Measurements from ENCODE around the gene KIF3B. TPM values are rescaled to one million over a fixed set of nuclear protein-coding genes. Genes with fewer than 3 reads are reported as not detected.
"Not testable (repeated sequence)": the region's sequence is repeated elsewhere in the genome, so short reads cannot be mapped to it uniquely, and the experiment has no call there.

Gene KIF3B
- total RNA-seq, 1 donor from 2014 or later, result 19.0 TPM

DNA sequence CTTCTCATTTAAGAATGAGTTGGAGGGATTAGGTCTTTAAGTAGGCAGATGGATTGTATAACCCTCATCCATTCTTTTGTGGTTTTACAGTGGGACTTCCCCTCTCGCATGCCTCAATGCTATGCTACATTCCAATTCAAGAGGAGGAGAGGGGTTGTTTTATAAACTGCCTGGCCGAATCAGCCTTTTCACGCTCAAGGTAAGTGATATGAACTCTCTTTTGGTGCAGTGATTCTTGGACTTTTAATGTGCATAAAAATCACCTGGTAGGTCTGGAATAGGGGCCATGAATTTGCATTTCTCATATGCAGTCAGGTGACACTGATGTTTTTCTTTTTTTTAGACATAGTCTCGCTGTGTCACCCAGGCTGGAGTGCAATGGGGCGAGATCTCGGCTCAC, 91.5 kb downstream of the KIF3B start:
- no peak for TF ChIP-seq CTCF (conservative IDR thresholded peaks at IDR 0.05; ENCODE audit: low read depth, low read length)
- H3K4me3 ChIP-seq (ENCODE audit: low read depth, low read length), result no peak overlapping the region
- DNase-seq (ENCODE audit: low read depth), result no peak

- no peak overlapping the region for H3K4me3 ChIP-seq (ENCODE audit: low read depth, low read length)
- no peak for TF ChIP-seq CTCF (conservative IDR thresholded peaks at IDR 0.05; ENCODE audit: low read depth, low read length)
- DNase-seq (ENCODE audit: low read depth), result no peak
Measured at GRCh38 chr20:32370897-32371296, 93.4 kb downstream of the KIF3B start.

DNA sequence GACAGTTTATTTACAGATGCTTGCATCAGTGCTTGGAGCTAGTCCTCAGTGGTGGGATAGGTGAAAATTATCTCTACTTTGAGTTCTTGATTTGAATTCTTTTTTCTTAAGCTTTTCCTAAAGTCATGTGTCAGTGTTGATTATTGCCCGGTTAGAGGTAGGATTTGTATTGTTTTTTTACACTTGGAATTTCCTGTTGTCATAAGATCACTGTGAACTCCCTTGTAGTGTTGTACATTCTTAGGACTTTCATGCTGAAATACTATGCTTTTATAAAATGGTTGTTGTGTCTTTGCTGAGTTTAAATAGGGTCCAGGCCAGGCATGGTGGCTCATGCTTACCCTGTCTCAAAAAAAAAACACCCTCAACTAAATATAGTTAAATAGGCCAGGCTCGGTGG, 101.0 kb downstream of the KIF3B start:
- DNase-seq (ENCODE audit: low read depth), result no peak
- no peak overlapping the region for H3K4me3 ChIP-seq (ENCODE audit: low read depth, low read length)
- no peak for TF ChIP-seq CTCF (conservative IDR thresholded peaks at IDR 0.05; ENCODE audit: low read depth, low read length)

DNA sequence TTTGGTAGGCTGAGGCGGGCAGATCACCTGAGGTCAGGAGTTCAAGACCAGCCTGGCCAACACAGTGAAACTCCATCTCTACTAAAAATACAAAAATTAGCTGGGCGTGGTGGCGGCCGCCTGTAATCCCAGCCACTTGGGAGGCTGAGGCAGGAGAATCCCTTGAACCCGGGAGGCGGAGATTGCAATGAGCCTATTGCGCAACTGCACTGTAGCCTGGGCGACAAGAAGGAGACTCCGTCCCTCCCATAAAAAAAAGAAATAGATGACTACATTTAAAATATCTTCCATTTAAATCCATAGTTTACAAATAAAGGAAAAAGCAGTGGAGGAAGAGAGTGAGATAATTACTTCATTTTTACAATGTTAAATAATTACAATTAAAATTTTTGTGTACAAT, 102.6 kb downstream of the KIF3B start:
- DNase-seq (ENCODE audit: low read depth); H3K4me3 ChIP-seq (ENCODE audit: low read depth, low read length): not testable (repeated sequence)

DNA sequence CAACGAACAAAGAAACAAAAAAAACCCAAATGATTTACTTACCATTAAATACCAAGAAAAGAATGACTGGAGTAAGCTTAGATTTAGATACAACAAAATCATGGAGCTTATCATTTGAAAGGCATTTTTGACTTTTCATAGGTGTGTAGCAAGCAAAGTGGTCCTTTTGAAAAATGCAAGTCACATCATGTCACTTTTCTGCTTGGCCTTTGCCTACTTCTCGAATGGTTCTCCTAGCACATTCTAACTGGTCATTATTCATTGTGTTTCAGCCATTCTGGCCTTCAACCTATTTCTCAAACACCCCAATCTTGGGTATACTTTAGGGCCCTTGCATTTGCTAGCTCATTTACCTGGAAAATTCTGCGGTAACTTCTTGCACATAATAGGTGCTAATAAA, 103.3 kb downstream of the KIF3B start:
- no peak for DNase-seq (ENCODE audit: low read depth)
- no peak for TF ChIP-seq CTCF (conservative IDR thresholded peaks at IDR 0.05; ENCODE audit: low read depth, low read length)
- H3K4me3 ChIP-seq (ENCODE audit: low read depth, low read length), result no peak overlapping the region

DNA sequence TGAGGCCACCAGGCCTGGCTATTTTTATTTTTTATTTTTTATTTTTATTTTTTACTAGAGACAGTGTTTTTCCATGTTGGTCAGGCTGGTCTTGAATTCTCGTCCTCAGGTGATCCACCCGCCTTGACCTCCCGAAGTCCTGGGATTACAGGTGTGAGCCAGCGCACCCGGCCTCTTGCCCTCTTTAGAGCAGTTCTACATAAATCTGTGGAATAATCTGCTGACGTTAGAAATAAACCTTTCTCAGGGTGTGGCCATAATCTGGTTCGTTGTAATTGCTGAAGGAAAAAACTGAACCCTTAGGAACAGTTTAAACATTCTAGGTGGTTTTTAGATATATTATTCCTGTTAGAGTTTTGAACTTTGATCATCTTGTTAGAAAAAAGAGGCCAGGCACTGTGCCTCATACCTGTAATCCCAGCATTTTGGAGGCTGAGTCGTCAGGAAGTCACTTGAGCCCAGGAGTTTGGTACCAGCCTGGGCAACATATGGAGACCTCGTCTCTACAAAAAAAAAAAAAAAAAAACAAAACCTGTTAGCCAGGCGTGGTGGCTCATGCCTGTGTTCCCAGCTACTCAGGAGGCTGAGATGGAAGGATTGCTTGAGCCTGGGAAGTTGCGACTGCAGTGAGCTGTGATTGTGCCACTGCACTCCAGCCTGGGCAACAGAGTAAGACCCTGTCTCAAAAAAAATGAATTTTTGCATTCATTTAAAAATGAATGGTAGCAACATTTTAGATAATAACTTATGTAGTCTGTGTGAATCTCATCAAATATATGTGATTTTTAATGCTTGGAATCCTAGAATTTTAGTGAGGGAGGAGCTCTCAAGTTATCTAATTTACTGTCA, 104.9 kb downstream of the KIF3B start:
- no peak for DNase-seq (ENCODE audit: low read depth)
- H3K4me3 ChIP-seq (ENCODE audit: low read depth, low read length), result no peak overlapping the region
- TF ChIP-seq CTCF (conservative IDR thresholded peaks at IDR 0.05; ENCODE audit: low read depth, low read length), result no peak

DNA sequence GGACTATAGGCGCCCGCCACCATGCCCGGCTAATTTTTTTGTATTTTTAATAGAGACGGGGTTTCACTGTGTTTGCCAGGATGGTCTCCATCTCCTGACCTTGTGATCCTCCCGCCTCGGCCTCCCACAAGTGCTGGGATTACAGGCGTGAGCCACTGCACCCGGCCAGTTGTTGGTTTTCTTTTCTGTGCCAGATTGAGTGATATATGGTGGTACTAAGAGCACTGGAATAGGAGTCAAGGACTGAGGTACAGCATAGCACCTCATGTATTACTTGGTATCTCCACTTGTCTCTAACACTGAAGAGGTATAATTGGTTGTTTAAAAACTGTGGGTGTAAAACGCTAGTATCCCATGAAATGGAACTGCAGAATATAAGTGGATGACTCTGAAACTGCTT, 106.0 kb downstream of the KIF3B start:
- not testable (repeated sequence) for DNase-seq (ENCODE audit: low read depth); H3K4me3 ChIP-seq (ENCODE audit: low read depth, low read length)

Other genes with a start within 250 kb of the KIF3B start
- gene HCK, start 225.4 kb upstream of the KIF3B start, total RNA-seq, result not detected in 2 replicates
- 25.7 and 29.4 TPM in 2 replicates for gene TM9SF4, start 167.9 kb upstream of the KIF3B start, total RNA-seq
- 7.8 and 9.0 TPM in 2 replicates for gene PLAGL2, start 69.9 kb upstream of the KIF3B start, total RNA-seq
- gene POFUT1, start 69.8 kb upstream of the KIF3B start, total RNA-seq, result 23.8 and 45.9 TPM in 2 replicates
- gene ASXL1, start 80.7 kb downstream of the KIF3B start, total RNA-seq, result 20.7 and 34.2 TPM in 2 replicates

Data from epithelial cell of proximal tubule (primary cell).